A549 (cell line): Measurements from ENCODE around the gene CLASP1.

Experiments used
- CEBPB ChIP-seq, 2 experiments: fragments of >200 bp in 1 of 2; sonication (Bioruptor Twin) in 1 of 2; formaldehyde crosslinking in 1 of 2; IDR thresholded peaks; 2 replicates each; pipeline ENCODE4 v1.6.1; 2012 to 2016
- EHMT2 ChIP-seq: fragments of 200-600 bp; sonication (generic); IDR thresholded peaks from 2 replicates; pipeline ENCODE4 v1.6.1; 2016; ENCODE audit warnings: antibody characterized with exemption, low read depth, mild to moderate bottlenecking, moderate library complexity
- EP300 ChIP-seq, 2 experiments: fragments of >200 bp; sonication (Bioruptor Twin); formaldehyde crosslinking; IDR thresholded peaks; 2 replicates in 1 of 2; 3 replicates in 1 of 2; pipeline ENCODE4 v1.6.1; 2016 to 2017
- GATA3 ChIP-seq: IDR thresholded peaks from 2 replicates; pipeline ENCODE4 v1.6.1; 2012; ENCODE audit warnings: borderline replicate concordance
- MYC ChIP-seq: IDR thresholded peaks from 2 replicates; pipeline ENCODE4 v1.6.1; 2012; ENCODE audit warnings: mild to moderate bottlenecking, inconsistent platforms, low read length, improper control_type of control experiment, borderline replicate concordance
- NR3C1 ChIP-seq: fragments of >200 bp; sonication (Bioruptor Twin); formaldehyde crosslinking; IDR thresholded peaks from 3 replicates; pipeline ENCODE4 v1.6.1; 2017
- POLR2A ChIP-seq: IDR thresholded peaks from 2 replicates; pipeline ENCODE4 v1.6.1; 2012; ENCODE audit warnings: mild to moderate bottlenecking, low read length
- RARB ChIP-seq: fragments of 250-450 bp; sonication (Bioruptor Pico); IDR thresholded peaks from 2 replicates; pipeline ENCODE4 v1.8.0; 2021; ENCODE audit warnings: mild to moderate bottlenecking, moderate library complexity
- RFX5 ChIP-seq: fragments of 450-650 bp; IDR thresholded peaks from 2 replicates; pipeline ENCODE4 v1.7.1; 2014; ENCODE audit warnings: antibody characterized with exemption, mild to moderate bottlenecking, moderate library complexity
- ZNF302 ChIP-seq: fragments of 250-450 bp; sonication (Bioruptor Pico); IDR thresholded peaks from 2 replicates; pipeline ENCODE4 v1.9.0; 2021; ENCODE audit warnings: inconsistent platforms, mild to moderate bottlenecking, moderate library complexity
- TF ChIP-seq, protein P1 (sequence below): fragments of 150-350 bp; IDR thresholded peaks from 2 replicates; pipeline ENCODE4 v1.6.1; 2014; ENCODE audit warnings: low read depth, mild to moderate bottlenecking, low read length
- TF ChIP-seq, protein P2 (sequence below): IDR thresholded peaks from 2 replicates; pipeline ENCODE4 v1.6.1; 2012
- TF ChIP-seq, protein P3 (sequence below): fragments of >200 bp; sonication (Bioruptor Twin); formaldehyde crosslinking; IDR thresholded peaks from 3 replicates; pipeline ENCODE4 v1.5.1; 2016
- TF ChIP-seq, protein P4 (sequence below): fragments of 200-600 bp; sonication (generic); IDR thresholded peaks from 2 replicates; pipeline ENCODE4 v1.6.1; 2016; ENCODE audit warnings: antibody characterized with exemption, mild to moderate bottlenecking, moderate library complexity

DNA sequence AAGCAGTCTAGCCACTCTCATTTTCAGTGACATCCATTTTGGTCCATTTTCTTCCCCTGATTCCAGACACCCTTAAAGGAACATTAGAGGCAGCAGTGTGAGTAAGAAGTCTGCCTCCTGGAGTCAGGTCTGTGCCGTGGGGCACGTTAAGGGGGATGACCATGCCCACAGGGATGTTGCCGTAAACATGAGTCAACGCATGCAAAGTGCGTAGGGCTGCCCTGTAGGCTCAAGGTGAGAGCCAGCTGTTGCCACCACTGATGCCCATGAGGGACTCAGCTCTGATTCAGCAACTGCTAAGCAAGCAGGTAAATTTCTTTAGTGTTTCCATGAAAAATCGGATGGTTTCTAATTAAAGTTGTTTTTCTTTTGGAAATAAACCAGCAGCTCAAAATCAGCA lies 302.9 kb downstream of the CLASP1 start:
- TF ChIP-seq, protein P1, sequence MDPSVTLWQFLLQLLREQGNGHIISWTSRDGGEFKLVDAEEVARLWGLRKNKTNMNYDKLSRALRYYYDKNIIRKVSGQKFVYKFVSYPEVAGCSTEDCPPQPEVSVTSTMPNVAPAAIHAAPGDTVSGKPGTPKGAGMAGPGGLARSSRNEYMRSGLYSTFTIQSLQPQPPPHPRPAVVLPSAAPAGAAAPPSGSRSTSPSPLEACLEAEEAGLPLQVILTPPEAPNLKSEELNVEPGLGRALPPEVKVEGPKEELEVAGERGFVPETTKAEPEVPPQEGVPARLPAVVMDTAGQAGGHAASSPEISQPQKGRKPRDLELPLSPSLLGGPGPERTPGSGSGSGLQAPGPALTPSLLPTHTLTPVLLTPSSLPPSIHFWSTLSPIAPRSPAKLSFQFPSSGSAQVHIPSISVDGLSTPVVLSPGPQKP: no peak
- TF ChIP-seq, protein P2, sequence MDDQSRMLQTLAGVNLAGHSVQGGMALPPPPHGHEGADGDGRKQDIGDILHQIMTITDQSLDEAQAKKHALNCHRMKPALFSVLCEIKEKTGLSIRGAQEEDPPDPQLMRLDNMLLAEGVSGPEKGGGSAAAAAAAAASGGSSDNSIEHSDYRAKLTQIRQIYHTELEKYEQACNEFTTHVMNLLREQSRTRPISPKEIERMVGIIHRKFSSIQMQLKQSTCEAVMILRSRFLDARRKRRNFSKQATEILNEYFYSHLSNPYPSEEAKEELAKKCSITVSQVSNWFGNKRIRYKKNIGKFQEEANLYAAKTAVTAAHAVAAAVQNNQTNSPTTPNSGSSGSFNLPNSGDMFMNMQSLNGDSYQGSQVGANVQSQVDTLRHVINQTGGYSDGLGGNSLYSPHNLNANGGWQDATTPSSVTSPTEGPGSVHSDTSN: no peak
- TF ChIP-seq, protein P3, sequence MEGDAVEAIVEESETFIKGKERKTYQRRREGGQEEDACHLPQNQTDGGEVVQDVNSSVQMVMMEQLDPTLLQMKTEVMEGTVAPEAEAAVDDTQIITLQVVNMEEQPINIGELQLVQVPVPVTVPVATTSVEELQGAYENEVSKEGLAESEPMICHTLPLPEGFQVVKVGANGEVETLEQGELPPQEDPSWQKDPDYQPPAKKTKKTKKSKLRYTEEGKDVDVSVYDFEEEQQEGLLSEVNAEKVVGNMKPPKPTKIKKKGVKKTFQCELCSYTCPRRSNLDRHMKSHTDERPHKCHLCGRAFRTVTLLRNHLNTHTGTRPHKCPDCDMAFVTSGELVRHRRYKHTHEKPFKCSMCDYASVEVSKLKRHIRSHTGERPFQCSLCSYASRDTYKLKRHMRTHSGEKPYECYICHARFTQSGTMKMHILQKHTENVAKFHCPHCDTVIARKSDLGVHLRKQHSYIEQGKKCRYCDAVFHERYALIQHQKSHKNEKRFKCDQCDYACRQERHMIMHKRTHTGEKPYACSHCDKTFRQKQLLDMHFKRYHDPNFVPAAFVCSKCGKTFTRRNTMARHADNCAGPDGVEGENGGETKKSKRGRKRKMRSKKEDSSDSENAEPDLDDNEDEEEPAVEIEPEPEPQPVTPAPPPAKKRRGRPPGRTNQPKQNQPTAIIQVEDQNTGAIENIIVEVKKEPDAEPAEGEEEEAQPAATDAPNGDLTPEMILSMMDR: no peak
- TF ChIP-seq POLR2A: no peak
- no peak for TF ChIP-seq EP300 (IDR thresholded peaks at IDR 0.05)
- TF ChIP-seq RARB (CRISPR knock-in tag): no peak
- TF ChIP-seq EHMT2: no peak
- no peak for TF ChIP-seq ZNF302 (CRISPR knock-in tag)
- no peak for TF ChIP-seq MYC
- no peak for TF ChIP-seq CEBPB (IDR thresholded peaks at IDR 0.05)
- TF ChIP-seq, protein P4, sequence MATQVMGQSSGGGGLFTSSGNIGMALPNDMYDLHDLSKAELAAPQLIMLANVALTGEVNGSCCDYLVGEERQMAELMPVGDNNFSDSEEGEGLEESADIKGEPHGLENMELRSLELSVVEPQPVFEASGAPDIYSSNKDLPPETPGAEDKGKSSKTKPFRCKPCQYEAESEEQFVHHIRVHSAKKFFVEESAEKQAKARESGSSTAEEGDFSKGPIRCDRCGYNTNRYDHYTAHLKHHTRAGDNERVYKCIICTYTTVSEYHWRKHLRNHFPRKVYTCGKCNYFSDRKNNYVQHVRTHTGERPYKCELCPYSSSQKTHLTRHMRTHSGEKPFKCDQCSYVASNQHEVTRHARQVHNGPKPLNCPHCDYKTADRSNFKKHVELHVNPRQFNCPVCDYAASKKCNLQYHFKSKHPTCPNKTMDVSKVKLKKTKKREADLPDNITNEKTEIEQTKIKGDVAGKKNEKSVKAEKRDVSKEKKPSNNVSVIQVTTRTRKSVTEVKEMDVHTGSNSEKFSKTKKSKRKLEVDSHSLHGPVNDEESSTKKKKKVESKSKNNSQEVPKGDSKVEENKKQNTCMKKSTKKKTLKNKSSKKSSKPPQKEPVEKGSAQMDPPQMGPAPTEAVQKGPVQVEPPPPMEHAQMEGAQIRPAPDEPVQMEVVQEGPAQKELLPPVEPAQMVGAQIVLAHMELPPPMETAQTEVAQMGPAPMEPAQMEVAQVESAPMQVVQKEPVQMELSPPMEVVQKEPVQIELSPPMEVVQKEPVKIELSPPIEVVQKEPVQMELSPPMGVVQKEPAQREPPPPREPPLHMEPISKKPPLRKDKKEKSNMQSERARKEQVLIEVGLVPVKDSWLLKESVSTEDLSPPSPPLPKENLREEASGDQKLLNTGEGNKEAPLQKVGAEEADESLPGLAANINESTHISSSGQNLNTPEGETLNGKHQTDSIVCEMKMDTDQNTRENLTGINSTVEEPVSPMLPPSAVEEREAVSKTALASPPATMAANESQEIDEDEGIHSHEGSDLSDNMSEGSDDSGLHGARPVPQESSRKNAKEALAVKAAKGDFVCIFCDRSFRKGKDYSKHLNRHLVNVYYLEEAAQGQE: no peak
- no peak for TF ChIP-seq RFX5
- no peak for TF ChIP-seq GATA3
- TF ChIP-seq NR3C1: no peak
